GM11168 (cell line): Measurements from ENCODE around the gene RSPH1.

Experiments used
- in situ Hi-C: fragments of 300-500 bp; cut with MboI; formaldehyde crosslinking; loops from one replicate; pipeline ENCODE4 v1.12.0; 2022; ENCODE audit warnings: low sequenced_read_pairs; ENCODE audit not compliant: unreplicated experiment

RSPH1 gene

DNA sequence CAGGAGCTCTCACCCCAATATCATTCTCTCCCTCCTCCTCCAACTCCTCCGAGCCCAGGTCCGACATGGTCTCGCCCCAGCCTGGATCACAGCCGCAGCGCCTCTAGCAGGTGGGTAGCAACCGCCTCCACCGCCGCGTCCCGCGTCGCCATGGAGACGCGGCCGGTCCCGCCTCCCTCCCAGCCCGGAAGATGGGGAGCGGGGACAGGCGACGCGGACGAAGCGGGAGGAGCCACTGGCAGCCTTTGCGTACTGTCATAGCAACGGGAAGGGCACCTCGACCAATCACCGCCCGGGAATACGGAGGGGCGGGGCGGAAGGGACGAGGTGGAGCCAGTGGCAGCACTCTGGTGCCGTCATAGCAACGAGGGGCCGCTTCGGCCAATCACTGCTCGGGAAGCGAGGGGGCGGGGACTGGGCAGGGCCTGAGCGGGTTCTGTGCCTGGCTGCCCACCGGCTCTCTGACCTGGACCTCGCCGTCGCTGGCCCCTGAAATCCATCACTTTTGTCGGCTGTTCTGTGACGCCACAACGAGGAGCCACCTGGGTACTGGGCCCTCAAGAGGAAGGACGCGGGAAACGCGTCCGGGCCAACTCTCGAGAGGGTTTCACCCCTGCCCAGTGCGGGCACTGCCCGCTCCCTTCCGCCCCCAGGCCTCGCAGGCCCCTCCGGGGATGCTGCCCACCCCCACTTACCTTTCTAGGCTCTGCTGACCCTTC is at the start of gene RSPH1:
Gene RSPH1 (minus strand): TSS at position 105 of the 719 bp plus-strand sequence. CDS start 38 bp downstream, at position 67.
- in situ Hi-C loops = no loop called here

- in situ Hi-C loops = no loop called here
Measured at GRCh38 chr21:42545745-42546144, 49.7 kb upstream of the RSPH1 start.

DNA sequence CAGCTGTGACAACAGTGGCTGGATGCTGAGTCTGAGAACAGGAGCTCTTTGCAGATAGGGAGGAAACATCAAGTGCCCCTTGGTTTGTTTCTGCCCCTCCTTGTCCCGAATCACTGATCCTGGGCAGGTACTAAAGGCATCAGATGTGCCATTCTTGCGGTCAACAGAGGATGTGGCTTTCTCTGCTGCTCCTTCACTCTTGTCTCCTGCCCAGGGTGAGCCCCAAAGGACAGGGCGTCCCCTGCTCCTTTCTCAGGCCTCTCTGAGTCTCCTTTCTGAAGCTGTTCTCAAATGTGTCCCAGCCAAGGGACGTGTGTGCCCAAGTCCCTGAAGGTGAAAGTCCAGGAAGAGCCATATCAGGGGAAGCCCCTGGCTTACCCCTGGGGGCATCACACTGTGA is 49.3 kb upstream of the RSPH1 start:
- in situ Hi-C loops = no loop called here

DNA sequence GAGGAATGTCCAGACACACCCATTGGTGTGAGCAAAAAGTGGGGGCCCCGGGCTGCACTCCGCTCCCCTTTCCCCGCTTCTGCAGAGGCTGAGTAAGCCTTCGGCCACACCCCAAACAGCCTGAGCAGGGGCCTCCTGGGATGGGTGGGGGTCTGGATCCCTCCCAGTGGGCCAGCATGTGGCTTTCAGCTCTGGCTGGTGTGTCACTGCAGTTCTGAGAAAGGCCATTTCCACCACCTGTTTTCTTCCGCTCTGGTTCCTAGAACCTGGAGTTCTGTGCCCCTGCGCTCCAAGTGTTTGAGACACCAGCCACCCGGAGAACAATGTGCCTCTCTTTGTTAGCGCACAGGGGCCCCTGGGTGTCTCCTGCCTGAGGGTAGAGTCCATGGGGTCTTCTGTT is 48.5 kb upstream of the RSPH1 start:
- in situ Hi-C loops = no loop called here

DNA sequence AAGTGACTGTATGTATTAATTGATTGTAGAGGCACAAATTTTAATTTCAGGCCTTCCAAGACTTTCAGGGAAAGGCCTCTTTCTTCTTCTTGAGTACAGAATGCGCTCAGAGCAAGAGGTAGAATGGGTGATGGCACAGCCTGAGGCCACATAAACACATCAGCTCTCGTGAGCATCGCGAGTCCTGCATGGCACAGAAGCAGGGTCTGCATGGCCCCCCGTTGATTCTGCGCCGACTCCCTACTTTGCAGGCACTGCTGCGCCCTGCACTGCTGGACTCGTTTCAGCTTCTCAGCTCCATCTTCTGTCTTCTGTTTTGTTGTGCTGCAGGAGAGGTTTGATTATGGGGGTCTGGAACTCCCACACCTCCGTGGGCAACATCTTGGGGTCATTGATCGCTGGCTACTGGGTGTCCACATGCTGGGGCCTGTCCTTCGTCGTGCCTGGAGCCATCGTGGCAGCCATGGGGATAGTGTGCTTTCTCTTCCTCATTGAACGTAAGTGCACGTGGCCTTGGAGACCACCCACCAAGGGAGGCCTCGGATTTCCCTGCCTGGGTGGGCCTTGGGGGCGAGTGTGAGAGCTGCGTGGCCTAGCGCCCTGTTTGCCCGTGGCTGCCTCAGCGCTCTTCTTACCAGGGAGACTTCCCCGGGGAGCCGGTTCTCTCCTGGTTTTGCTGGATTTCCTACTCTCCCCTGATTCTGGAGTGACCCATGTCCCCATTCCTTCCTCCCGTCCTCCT is 47.3 kb upstream of the RSPH1 start:
- in situ Hi-C loops = no loop called here

DNA sequence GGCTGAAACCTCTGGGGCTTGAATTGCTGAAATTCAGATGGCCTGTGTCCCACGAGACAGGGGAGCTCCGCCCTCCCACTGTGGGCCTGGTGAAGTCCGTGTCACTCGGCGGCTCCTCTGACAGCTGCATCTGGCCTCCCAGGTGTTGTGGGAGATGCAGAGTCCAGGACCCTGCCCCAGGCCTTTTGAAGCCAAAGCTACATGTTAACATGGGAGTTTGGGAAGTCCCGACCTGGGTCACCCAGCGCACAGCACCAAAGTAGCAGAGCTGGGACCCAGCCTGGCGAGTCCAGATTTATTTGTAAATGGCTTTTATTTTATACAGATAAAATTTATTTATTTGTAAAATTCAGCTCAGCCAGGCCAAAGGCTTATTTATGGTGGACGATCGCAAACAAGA is 46.6 kb upstream of the RSPH1 start:
- in situ Hi-C loops = no loop called here

GRCh38 chr21:42542196-42542595 is 46.2 kb upstream of the RSPH1 start:
- in situ Hi-C loops = no loop called here

GRCh38 chr21:42541618-42542017 is 45.6 kb upstream of the RSPH1 start:
- in situ Hi-C loops = no loop called here

- in situ Hi-C loops = no loop called here
Measured at GRCh38 chr21:42541174-42541573, 45.1 kb upstream of the RSPH1 start.

DNA sequence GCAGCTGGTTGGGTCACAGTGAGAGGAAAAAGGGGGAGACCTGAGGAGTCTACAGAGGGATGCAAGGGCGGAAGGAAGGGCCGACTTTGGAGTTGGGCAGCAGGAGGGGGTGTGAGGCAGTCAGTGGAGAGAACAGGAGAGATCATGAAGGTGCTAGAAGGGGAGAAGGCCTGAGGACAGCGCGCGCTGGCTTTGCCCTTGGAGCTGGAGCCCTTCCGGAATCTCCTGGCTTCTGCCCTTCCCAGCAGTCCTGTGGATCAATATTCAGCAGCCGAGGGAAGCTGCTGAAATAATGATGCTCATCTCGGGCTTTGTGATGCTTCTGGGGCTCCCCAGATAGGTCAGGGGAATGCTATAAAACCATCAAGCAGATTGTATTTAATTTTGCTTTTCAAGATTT is 44.4 kb upstream of the RSPH1 start:
- in situ Hi-C loops = no loop called here

GRCh38 chr21:42539931-42540343 is 43.9 kb upstream of the RSPH1 start:
- in situ Hi-C loops = no loop called here

DNA sequence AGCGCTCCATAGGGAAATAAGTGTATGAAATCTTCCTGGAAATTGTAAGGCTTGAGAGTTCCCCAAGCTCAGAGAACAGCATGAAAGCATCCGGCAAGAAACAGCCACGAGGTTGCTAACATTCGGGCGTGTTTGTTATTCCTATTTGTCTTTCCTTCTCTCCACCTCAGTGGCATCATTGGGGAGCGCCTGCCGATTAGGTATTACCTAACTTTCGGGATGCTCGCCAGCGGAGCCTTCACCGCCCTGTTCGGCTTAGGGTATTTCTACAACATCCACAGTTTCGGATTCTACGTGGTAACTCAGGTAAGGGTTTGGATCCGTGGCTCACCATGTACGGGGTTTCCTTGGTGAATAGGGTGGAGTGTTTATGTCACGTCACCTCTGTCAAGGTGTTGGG is 43.3 kb upstream of the RSPH1 start:
- in situ Hi-C loops = no loop called here

DNA sequence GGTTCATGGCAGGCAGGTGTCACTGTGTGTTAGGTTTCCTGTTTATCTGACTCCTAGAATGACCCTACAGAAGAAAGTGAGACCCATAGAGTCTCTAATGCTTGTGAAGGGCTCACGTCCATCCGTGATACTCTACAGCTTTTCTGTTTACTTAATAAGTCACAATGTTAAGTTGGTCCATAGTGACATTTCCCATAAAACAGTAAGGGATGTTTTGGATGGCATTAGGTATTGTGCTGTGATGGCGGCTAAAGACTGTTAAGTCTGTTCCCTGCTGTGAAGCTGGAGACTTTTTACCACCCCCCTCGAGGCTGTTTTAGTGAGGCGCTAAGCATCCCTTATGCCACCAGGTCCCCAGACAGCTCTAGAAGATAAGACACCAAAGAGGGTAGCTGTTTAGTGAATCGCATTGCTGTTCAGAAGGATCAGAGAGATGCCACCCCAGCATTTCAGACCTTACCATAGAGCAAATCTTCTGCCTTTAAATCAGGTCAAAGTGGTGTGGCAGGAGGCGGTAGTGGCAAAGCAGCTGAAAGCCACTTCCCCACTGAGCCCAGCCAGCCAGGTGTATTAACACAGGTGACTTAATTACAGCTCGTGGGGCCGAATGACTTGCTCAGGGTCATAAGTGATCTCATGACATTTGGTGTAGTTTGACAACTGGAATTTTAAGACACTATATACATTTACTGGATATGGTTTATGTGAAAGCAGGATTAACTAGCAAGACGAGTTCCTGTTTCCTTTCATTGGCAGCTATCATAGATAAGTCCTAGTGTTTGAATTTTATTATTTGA is 42.7 kb upstream of the RSPH1 start:
- in situ Hi-C loops = no loop called here

- in situ Hi-C loops = no loop called here
Measured at GRCh38 chr21:42537106-42537742, 41.2 kb upstream of the RSPH1 start.

GRCh38 chr21:42536601-42537000 is 40.6 kb upstream of the RSPH1 start:
- in situ Hi-C loops = no loop called here

DNA sequence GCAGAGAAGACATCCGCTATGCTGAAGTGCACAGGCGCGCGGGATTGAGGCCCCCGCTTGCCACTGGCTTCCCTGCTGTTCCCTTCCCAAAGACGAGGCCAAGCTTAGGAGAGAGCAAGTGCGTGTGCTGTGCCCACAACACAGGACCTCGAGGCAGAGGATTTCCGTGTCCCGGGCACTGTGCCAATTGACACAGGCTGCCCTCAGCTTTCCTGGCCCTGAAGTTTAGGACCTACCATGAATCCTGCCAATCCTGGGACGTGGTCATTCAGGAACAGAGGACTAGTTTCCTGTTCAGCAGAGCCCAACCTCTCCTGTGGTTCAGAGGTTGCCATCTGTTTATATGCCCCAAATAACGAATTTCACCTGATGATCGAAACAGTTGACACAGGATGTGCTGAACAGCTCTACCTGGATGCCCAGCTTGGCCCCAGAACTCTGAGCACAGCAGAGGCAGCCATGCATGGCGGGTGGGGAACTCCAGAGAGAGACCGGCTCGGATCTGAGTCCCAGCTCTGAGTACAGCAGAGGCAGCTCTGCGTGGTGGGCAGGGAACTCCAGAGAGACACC is 39.7 kb upstream of the RSPH1 start:
- in situ Hi-C loops = no loop called here

- in situ Hi-C loops = no loop called here
Measured at GRCh38 chr21:42534421-42535378, 38.7 kb upstream of the RSPH1 start.

GRCh38 chr21:42533963-42534355 is 37.9 kb upstream of the RSPH1 start:
- in situ Hi-C loops = no loop called here

DNA sequence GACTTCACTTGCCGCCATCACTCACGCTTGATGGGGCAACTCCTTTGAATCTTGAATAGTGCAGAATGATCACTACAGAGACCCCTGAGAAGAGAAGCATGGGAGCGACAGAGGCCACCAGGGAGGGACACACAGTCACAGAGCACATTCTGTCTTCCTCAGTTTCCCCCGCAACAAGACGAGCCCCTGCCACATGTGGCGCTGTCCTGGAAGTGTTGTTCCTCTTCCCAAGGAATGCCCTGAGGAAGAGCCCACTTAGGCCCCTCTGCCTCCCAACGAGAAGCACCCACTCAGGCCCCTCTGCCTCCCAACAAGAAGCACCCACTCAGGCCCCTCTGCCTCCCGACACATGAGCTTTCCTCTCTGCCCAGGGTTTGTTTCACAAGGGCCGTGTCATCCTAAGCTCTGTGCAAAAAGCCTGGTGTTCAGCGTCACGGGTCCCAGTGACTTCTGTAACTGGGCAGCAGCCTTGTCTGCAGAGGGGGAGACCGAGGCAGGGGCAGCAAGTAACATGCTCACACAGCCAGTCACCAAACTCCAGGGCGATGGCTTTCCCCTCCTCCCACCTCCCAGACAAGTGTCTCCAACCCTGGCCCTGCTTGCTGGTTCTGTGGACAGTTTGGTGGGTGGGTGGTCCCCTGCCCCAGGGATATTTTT is 37.4 kb upstream of the RSPH1 start:
- in situ Hi-C loops = no loop called here
